Vagina (tissue), 2 donors: ENCODE results near the gene MAPK11.

ENCODE experiments used
- CTCF ChIP-seq, 3 experiments: fragments of 450-650 bp in 2 of 3; fragments of 200-600 bp in 1 of 3; sonication (generic) in 1 of 3; IDR thresholded peaks; one replicate each; pipeline ENCODE4 v1.5.1; 2017 to 2019; ENCODE audit warnings: antibody characterized with exemption in 3 of 3, mild to moderate bottlenecking in 2 of 3, moderate library complexity in 2 of 3
- POLR2A ChIP-seq, 2 donors: fragments of 450-650 bp; IDR thresholded peaks; one replicate each; pipeline ENCODE4 v1.6.1; 2017; ENCODE audit warnings: antibody characterized with exemption in 2 of 2, mild to moderate bottlenecking in 2 of 2, moderate library complexity in 2 of 2
- POLR2AphosphoS5 ChIP-seq, 2 donors: sonication (generic); formaldehyde crosslinking; IDR thresholded peaks; one replicate each; pipeline ENCODE4 v1.9.0; 2017; ENCODE audit warnings: antibody characterized with exemption in 2 of 2, mild to moderate bottlenecking in 2 of 2, low read depth in 1 of 2; ENCODE audit not compliant: insufficient read depth in 1 of 2

- TF ChIP-seq CTCF (IDR thresholded peaks at IDR 0.05) (no peak), POLR2A (IDR thresholded peaks at IDR 0.05) (no peak), POLR2AphosphoS5 (IDR thresholded peaks at IDR 0.05; ENCODE audit: insufficient read depth in 1 of 2, low read depth in 1 of 2) (no peak)
Observed at GRCh38 chr22:50257451-50258360, 12.5 kb downstream of the MAPK11 start.
